C4-2B (cell line): ENCODE measurements around the gene THOP1.

Experiments used
- H3K27ac ChIP-seq: fragments of 450-650 bp; 2 replicates; pipeline ENCODE4 v1.5.1; 2017
- ZFX ChIP-seq: fragments of 450-650 bp; IDR thresholded peaks from 2 replicates; pipeline ENCODE4 v1.6.1; 2017
- TF ChIP-seq, protein P1 (sequence below): fragments of 450-650 bp; conservative IDR thresholded peaks from 2 replicates; pipeline ENCODE4 v1.5.1; 2017; ENCODE audit warnings: mild to moderate bottlenecking

THOP1 gene

DNA sequence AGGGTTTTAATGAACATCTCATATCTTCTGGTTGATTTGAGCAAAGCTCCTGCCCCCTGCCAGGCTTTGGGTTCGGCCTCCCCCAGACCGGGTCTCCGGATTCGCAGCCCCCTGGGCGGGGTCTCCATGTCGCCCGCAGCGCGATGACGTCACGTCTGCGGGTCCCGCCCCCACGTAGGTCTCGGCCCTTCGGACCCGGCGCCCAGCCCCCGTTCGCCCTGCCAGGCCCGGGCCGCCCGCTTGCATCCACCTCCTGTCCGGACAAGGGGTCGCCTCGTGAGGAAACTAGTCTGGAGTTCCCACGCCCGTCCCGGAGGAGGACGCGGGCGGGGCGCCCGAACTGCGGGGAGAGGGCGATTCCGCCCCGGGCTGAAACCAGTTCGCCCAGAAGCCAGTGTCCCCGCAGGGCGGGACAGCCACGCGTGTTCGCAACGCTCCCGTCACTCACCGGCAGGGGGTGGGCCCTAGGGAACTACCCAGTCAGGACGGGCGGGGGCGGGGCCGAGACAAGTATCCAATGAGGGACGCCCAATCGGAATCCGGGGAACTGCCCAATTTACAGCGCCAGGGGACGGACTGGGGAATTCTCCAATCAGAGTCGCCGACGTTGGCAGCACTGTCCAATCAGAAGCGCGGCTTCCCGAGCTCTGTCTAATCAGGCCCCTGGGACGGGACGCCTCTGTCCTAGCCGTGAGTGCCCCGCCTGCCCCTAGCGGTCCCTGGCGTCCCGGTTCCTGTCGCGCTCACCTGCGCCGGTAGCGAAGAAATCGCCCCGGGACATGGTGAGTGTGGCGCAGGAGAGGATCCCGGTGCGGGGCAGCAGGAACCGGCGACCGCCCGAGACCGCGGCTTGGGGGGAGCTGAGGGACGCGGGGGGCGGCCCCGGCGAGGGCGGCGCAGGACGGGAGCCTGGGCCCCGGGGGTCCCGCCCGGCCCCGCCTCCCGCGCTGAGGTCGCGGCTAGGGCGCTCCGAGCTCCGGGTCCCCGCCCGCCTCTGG lies 55.8 kb downstream of the THOP1 start, which contains the start of gene ZNF555:
ZNF555 (plus strand) TSS at position 682 of the 998 bp plus-strand sequence; CDS start at position 780, 98 bp downstream.
- TF ChIP-seq, protein P1, sequence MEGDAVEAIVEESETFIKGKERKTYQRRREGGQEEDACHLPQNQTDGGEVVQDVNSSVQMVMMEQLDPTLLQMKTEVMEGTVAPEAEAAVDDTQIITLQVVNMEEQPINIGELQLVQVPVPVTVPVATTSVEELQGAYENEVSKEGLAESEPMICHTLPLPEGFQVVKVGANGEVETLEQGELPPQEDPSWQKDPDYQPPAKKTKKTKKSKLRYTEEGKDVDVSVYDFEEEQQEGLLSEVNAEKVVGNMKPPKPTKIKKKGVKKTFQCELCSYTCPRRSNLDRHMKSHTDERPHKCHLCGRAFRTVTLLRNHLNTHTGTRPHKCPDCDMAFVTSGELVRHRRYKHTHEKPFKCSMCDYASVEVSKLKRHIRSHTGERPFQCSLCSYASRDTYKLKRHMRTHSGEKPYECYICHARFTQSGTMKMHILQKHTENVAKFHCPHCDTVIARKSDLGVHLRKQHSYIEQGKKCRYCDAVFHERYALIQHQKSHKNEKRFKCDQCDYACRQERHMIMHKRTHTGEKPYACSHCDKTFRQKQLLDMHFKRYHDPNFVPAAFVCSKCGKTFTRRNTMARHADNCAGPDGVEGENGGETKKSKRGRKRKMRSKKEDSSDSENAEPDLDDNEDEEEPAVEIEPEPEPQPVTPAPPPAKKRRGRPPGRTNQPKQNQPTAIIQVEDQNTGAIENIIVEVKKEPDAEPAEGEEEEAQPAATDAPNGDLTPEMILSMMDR, result no peak
- no peak for TF ChIP-seq ZFX
- no peak within 1 kb of the TSS for H3K27ac ChIP-seq

DNA sequence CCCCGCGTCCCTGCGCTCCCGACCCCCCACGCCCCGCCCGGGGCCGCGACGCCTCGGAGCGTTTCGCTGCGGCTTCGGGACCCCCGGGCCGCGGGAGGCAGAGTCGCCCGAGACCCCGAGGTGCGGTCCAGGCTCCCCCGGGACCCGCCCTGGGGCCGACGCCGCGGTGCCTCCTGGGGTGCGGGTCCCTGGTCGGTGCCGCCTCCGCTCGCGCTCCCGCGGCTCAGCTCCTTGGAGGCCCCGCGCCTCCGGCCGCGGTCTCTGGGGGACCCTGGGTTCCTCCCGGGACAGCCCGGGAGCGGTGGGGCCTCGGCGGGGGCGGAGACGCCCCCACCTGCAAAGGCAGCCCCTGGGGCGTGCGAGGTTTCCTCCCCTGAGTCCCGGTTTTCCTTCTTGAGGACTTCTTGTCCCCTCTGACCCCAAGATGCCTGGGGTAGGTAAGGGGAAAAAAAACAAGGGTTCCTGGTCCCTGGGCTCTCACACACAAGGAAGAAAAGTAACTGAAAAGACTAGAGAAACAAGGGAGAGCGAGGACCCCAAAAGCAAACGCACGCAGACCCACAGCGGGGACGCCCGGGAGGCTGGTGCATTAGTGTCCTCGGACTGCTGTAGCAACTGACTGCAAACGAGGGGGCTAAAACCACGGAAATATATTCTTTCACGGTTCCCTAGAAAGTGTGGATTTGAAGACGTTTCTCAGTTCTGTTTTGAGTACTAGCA lies 56.7 kb downstream of the THOP1 start:
- TF ChIP-seq, protein P1, result no peak
- no peak for TF ChIP-seq ZFX
- H3K27ac ChIP-seq, result no peak overlapping the region

DNA sequence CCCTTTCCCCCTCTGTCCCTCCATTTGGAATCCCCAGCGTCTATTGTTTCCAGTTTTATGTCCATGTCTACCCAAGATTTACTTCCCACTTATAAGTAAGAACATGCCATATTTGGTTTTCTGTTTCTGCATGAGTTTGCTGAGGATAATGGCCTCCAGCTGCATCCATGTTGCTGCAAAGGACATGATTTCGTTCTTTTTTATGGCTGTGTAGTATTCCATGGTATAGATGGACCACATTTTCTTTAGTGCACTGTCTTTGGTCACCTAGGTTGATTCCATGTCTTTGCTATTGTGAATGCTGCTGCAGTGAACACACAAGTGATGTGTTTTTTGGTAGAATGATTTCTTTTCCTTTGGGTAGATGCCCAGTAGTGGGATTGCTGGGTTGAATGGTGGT lies 59.8 kb downstream of the THOP1 start:
- H3K27ac ChIP-seq, result no peak overlapping the region
- TF ChIP-seq ZFX, result no peak
- TF ChIP-seq, protein P1, result no peak

DNA sequence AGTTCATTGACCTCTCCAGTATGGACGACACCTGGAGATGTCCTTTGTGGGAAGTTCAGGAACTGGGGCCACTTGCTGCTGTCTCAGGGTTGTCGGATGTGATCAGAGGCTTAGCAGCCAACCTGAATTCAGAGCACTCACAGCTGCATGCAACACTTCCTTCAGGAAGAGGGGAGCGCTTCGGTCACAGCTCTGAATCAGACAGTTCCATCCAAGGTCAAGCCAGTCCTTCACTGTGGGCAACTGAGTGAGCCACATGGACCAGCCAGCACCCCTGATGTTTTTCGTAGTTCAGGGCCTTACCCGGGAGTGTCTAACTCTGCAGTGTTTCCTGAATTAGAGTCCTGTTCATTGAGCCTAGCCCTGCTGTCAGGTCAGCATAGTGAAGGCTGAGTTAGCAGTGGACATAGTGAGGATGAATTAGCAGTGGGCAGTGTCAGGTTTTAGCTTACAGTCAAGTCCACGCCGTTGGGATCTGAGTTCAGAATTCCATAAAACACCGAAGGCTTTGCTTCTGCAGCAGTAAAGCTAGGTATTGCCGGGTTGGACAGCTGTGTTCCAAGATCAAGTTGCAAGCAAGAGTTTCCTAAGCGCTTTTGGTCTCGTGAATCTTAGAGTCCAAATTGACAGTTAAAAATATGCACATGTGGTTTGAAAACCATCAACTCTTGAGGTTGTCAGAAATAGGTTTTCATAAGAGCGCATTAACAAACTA lies 61.0 kb downstream of the THOP1 start:
- no peak overlapping the region for H3K27ac ChIP-seq
- TF ChIP-seq, protein P1, result no peak
- no peak for TF ChIP-seq ZFX

DNA sequence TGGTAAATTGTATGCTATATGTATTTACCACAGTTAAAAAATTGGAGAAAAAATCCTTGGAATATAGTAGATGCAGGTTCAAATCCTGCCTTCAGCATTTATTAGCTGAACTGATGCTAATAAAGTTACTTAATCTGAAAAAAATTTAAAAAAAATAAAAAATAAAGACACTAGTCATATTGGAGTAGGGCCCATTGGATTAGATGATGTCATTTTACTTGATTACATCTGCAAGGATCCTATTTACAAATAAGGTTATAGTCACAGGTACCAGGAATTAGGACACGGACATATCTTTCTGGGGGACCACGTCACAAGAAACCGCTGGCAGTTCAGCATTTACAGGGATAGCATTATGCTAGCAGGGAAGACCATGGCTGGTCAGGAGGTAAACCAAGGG lies 62.2 kb downstream of the THOP1 start:
- TF ChIP-seq, protein P1, result no peak
- no peak for TF ChIP-seq ZFX
- H3K27ac ChIP-seq, result no peak overlapping the region

DNA sequence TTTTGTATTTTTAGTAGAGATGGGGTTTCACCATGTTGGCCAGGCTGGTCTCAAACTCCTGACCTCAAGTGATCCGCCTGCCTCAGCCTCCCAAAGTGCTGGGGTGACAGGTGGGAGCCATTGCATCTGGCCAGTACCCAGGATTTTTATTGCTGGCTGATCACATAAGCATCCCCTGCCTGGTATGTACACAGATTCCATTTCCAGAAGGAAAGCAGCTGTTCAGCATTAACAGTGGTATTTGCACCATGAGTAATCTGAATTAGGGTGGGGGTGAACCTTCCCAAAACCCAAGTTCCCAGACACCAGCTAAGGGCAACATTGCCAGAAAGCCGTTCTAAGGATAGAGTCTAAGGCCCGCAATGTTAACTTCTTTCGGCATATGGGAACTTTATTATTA lies 63.3 kb downstream of the THOP1 start:
- no peak for TF ChIP-seq ZFX
- TF ChIP-seq, protein P1, result no peak
- H3K27ac ChIP-seq, result no peak overlapping the region
